ENCODE results near the gene SLC8A3. TPM values are rescaled to one million over a fixed set of nuclear protein-coding genes. Genes with fewer than 3 reads are reported as not detected.

The SLC8A3 gene
- total RNA-seq, 1 experiment from 2014 or later = 4.5 TPM

Other genes starting within 250 kb of the SLC8A3 start
- gene COX16, start 170.7 kb upstream of the SLC8A3 start, total RNA-seq (2014; rRNA removed; shearing (Covaris generic)) = 43.9 and 74.1 TPM in 2 replicates
- 20.4 and 20.6 TPM in 2 replicates for gene SYNJ2BP, start 228.1 kb upstream of the SLC8A3 start, total RNA-seq (2014; rRNA removed; shearing (Covaris generic))